Stomach (tissue), 9 donors: ENCODE data around the gene XYLB. TPM values are rescaled to one million over a fixed set of nuclear protein-coding genes. Genes with fewer than 3 reads are reported as not detected.
A peak's percentile ranks its signal among the peaks of the same experiment; 100 is the strongest.

Experiments used
- DNase-seq, 2 donors: peaks; one replicate each; pipeline versions ENCODE4 v3.0.0 to v3.0.0-alpha.2; 2013 to 2019
- H3K27ac ChIP-seq, 5 donors: fragments of 200-600 bp in 4 of 5; sonication (generic) in 4 of 5; one replicate each; pipeline ENCODE4 v1.5.1; 2013 to 2019; ENCODE audit warnings: mild to moderate bottlenecking in 1 of 5, moderate library complexity in 1 of 5
- H3K27me3 ChIP-seq, 3 donors: fragments of 200-600 bp; sonication (generic); one replicate each; pipeline ENCODE4 v1.5.1; 2017 to 2019; ENCODE audit warnings: mixed run types in 1 of 3
- H3K36me3 ChIP-seq, 4 donors: fragments of 200-600 bp; sonication (generic); 1 replicate in 3 of 4; 2 replicates in 1 of 4; pipeline ENCODE4 v1.5.1; 2016 to 2019
- H3K4me1 ChIP-seq, 4 donors: fragments of 200-600 bp; sonication (generic); one replicate each; pipeline ENCODE4 v1.5.1; 2016 to 2019
- H3K4me3 ChIP-seq, 4 donors: fragments of 200-600 bp; sonication (generic) in 3 of 4; one replicate each; pipeline ENCODE4 v1.5.1; 2016 to 2019; ENCODE audit warnings: mild to moderate bottlenecking in 1 of 4
- H3K9me3 ChIP-seq, 4 donors: fragments of 200-600 bp; sonication (generic); one replicate each; pipeline ENCODE4 v1.5.1; 2016 to 2019
- EP300 ChIP-seq: sonication (generic); formaldehyde crosslinking; IDR thresholded peaks from one replicate; pipeline ENCODE4 v1.6.1; 2017; ENCODE audit warnings: antibody characterized with exemption
- POLR2A ChIP-seq, 4 donors: fragments of 450-650 bp; IDR thresholded peaks; one replicate each; pipeline ENCODE4 v1.6.1; 2016; ENCODE audit warnings: antibody characterized with exemption in 4 of 4, control low read depth in 2 of 4, mild to moderate bottlenecking in 1 of 4, moderate library complexity in 1 of 4
- POLR2AphosphoS5 ChIP-seq, 3 donors: sonication (generic); formaldehyde crosslinking; IDR thresholded peaks; one replicate each; pipeline ENCODE4 v1.6.1; 2016; ENCODE audit warnings: antibody characterized with exemption in 3 of 3
- WGBS, 5 donors: extraction: QIAGEN DNeasy Blood & Tissue Kit in 3 of 5; methylation state at CpG; one replicate each; pipeline versions ENCODE4 v1.1.5 to v1.1.7; 2013 to 2018; 5-methylcytosine and 5-hydroxymethylcytosine counted together
- intact Hi-C: fragments of 100-400 bp; cut with DNase I; formaldehyde crosslinking; loops from one replicate; pipeline ENCODE4 v1.15.1; 2023; ENCODE audit warnings: low total_unique reads
- polyA plus RNA-seq, 3 donors: library from polyadenylated mRNA; stranded (reverse); fragments of 200-250 nt; gene quantifications; one replicate each; pipeline ENCODE4 v1.2.3, GENCODE V29; 2013
- total RNA-seq, 5 donors: library from RNA; depleted of rRNA; stranded (reverse); fragments of >200 nt; gene quantifications; one replicate each; pipeline versions ENCODE4 v1.1.0 to v1.2.3, GENCODE V29; 2014 to 2016
- TF ChIP-seq, protein P1 (sequence below), 7 experiments: fragments of 450-650 bp in 4 of 7; fragments of 200-600 bp in 3 of 7; sonication (generic) in 3 of 7; IDR thresholded peaks; one replicate each; pipeline ENCODE4 v1.5.1; 2016 to 2019; ENCODE audit warnings: antibody characterized with exemption in 7 of 7, control low read depth in 2 of 7, mild to moderate bottlenecking in 1 of 7
- donor health status: healthy with polysubstance abuse.
- donor health status: Bipolar disorder and iron deficiency.
- donor health status: healthy.

XYLB gene
- total and polyA plus RNA-seq, 8 donors: 1.1 to 41.6 (median 3.6) TPM

DNA sequence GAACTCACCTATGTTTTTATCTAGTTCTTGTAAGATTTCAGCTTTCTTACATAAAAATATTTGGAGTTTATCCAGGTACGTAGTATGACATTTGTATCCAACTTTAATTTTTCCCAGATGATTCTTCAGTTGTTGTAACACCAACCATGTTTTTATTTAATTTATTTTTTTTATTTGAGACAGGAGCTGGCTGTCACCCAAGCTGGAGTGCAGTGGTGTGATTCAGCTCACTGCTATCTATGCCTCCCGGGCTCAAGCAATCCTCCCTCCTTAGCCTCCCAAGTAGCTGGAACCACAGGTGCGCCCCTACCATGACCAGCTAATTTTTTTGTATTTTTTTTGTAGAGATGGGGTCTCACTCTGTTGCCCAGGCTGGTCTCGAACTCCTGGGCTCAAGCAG lies 6.6 kb downstream of the XYLB start:
- DNase-seq: no peak
- no peaks in the 10 kb centered on the region for H3K27me3 ChIP-seq
- intact Hi-C loops: no loop called here
- no peak overlapping the region for H3K27ac ChIP-seq
- peaks cover 0 to 15% (median 4%) of the 10 kb centered on the region in 4 donors for H3K4me1 ChIP-seq
- TF ChIP-seq POLR2AphosphoS5 (IDR thresholded peaks at IDR 0.05) (no peak), EP300 (no peak), POLR2A (IDR thresholded peaks at IDR 0.05) (no peak)
- TF ChIP-seq, protein P1, sequence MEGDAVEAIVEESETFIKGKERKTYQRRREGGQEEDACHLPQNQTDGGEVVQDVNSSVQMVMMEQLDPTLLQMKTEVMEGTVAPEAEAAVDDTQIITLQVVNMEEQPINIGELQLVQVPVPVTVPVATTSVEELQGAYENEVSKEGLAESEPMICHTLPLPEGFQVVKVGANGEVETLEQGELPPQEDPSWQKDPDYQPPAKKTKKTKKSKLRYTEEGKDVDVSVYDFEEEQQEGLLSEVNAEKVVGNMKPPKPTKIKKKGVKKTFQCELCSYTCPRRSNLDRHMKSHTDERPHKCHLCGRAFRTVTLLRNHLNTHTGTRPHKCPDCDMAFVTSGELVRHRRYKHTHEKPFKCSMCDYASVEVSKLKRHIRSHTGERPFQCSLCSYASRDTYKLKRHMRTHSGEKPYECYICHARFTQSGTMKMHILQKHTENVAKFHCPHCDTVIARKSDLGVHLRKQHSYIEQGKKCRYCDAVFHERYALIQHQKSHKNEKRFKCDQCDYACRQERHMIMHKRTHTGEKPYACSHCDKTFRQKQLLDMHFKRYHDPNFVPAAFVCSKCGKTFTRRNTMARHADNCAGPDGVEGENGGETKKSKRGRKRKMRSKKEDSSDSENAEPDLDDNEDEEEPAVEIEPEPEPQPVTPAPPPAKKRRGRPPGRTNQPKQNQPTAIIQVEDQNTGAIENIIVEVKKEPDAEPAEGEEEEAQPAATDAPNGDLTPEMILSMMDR (IDR thresholded peaks at IDR 0.05): no peak
- H3K4me3 ChIP-seq: no peak overlapping the region
- H3K36me3 ChIP-seq: peaks cover 0 to 17% (median 5%) of the 10 kb centered on the region in 4 donors
- WGBS, 5 donors: 81 to 92% (median 89%) methylated on average over 4 of the region's 4 CpGs
- no peaks in the 10 kb centered on the region for H3K9me3 ChIP-seq

DNA sequence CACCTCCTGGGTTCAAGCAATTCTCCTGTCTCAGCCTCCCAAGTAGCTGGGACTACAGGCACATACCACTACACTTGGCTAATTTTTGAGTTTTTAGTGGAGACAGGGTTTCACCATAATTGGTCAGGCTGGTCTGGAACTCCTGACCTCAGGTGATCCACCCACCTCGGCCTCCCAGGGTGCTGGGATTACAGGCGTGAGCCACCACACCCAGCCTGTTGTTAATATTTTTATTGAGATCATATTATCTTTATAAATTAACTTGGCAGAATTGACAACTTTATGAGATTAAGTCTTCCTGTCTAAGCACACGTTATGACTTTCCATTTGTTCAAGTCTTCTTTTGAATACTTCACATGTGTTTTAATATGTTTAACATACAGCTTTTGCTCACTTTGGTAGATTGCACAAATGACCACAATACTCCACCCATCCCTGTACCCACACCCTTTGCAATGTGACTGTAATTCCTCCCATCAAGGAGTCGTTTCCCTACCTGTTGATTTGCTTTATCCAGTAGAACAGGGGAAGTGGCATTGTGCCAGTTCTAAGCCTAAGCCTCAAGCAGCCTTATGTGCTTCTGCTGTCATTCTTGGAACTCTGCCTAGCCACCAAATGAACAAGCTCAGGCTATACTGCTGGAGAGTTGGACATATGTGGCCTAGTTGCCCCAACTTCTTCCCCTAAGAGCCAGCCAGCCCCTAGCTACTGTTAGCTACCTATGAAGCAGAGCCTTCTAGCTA lies 8.2 kb downstream of the XYLB start:
- no peaks in the 10 kb centered on the region for H3K27me3 ChIP-seq
- H3K36me3 ChIP-seq: peaks cover 0 to 17% (median 5%) of the 10 kb centered on the region in 4 donors
- H3K27ac ChIP-seq: no peak overlapping the region
- intact Hi-C loops: no loop called here
- DNase-seq: peak; percentile 45 to 74
- H3K4me3 ChIP-seq: no peak overlapping the region
- TF ChIP-seq, protein P1 (IDR thresholded peaks at IDR 0.05): no peak
- no peak for TF ChIP-seq EP300
- no peak for TF ChIP-seq POLR2A (IDR thresholded peaks at IDR 0.05)
- peak in 1 of 3 donors; percentile 25 for TF ChIP-seq POLR2AphosphoS5 (IDR thresholded peaks at IDR 0.05)
- H3K9me3 ChIP-seq: no peaks in the 10 kb centered on the region
- H3K4me1 ChIP-seq: peaks cover 0 to 5% (median 2%) of the 10 kb centered on the region in 4 donors
- WGBS, 5 donors: 44 to 54% (median 50%) methylated on average over 4 of the region's 4 CpGs

DNA sequence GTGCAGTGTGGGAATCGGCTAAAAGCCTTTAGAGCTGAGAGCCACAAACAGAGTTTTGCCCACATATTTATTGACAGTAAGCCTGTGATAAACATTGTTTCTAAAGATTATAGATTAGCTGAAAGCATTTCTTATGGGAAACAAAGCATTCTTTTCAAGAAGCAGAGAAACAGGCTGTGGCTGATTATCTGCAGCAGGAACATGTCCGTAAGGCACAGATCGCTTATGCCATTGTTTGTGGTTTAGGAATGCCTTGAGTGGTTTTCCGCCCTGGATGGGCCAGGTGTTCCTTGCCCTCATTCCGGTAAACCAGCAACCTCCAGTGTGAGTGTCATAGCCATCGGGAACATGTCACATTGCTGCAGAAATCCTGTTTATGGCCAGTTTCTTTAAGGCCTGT lies 12.5 kb downstream of the XYLB start:
- TF ChIP-seq EP300: no peak
- TF ChIP-seq, protein P1 (IDR thresholded peaks at IDR 0.05): no peak
- no peak for TF ChIP-seq POLR2A (IDR thresholded peaks at IDR 0.05)
- no peak for TF ChIP-seq POLR2AphosphoS5 (IDR thresholded peaks at IDR 0.05)
- no peak overlapping the region for H3K4me3 ChIP-seq
- WGBS, 5 donors: 93 to 98% (median 96%) methylated on average over 6 of the region's 6 CpGs
- intact Hi-C loops: no loop called here
- H3K27ac ChIP-seq: no peak overlapping the region
- H3K36me3 ChIP-seq: peaks cover 0 to 48% (median 34%) of the 10 kb centered on the region in 4 donors
- no peaks in the 10 kb centered on the region for H3K27me3 ChIP-seq
- H3K9me3 ChIP-seq: no peaks in the 10 kb centered on the region
- no peak for DNase-seq
- peaks cover 0 to 5% (median 2%) of the 10 kb centered on the region in 4 donors for H3K4me1 ChIP-seq

DNA sequence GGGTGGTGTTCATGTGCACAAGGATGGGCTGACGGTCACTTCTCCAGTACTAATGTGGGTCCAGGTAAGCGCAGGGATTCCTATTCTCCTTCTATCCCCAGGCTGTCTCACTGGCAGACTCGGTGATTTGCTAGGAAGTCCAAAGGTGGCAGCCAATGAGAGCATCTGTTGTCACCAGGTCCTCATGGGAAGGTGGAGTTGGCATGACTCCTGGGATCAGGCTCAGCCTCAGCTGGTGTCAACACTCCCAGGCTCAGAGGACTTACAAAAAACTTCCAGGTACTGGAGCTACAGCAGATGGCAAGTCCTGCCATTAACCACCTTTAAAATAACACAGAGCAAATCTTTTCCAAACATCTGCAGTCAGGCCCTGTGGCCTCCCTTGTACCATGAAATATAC lies 13.8 kb downstream of the XYLB start:
- Histone ChIP-seq H3K27me3 (no peaks in the 10 kb centered on the region), H3K27ac (no peak overlapping the region), H3K36me3 (peaks cover 5 to 61% (median 45%) of the 10 kb centered on the region in 4 donors), H3K4me3 (no peak overlapping the region), H3K9me3 (no peaks in the 10 kb centered on the region), H3K4me1 (no peaks in the 10 kb centered on the region)
- intact Hi-C loops: no loop called here
- DNase-seq: no peak
- no peak for TF ChIP-seq POLR2A (IDR thresholded peaks at IDR 0.05)
- TF ChIP-seq, protein P1 (IDR thresholded peaks at IDR 0.05): no peak
- TF ChIP-seq EP300: no peak
- TF ChIP-seq POLR2AphosphoS5 (IDR thresholded peaks at IDR 0.05): no peak
- WGBS, 5 donors: 82 to 96% (median 95%) methylated on average over 3 of the region's 3 CpGs
